NCI-H2107 (cell line): ENCODE results near the gene UTP11.
"Not testable (repeated sequence)": the region's sequence is repeated elsewhere in the genome, so short reads cannot be mapped to it uniquely, and the experiment has no call there.

Experiments used
- DNase-seq: peaks from one replicate; lab custom pipeline; 2025; lab: John Stamatoyannopoulos, UW

UTP11 gene, protein sequence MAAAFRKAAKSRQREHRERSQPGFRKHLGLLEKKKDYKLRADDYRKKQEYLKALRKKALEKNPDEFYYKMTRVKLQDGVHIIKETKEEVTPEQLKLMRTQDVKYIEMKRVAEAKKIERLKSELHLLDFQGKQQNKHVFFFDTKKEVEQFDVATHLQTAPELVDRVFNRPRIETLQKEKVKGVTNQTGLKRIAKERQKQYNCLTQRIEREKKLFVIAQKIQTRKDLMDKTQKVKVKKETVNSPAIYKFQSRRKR

DNA sequence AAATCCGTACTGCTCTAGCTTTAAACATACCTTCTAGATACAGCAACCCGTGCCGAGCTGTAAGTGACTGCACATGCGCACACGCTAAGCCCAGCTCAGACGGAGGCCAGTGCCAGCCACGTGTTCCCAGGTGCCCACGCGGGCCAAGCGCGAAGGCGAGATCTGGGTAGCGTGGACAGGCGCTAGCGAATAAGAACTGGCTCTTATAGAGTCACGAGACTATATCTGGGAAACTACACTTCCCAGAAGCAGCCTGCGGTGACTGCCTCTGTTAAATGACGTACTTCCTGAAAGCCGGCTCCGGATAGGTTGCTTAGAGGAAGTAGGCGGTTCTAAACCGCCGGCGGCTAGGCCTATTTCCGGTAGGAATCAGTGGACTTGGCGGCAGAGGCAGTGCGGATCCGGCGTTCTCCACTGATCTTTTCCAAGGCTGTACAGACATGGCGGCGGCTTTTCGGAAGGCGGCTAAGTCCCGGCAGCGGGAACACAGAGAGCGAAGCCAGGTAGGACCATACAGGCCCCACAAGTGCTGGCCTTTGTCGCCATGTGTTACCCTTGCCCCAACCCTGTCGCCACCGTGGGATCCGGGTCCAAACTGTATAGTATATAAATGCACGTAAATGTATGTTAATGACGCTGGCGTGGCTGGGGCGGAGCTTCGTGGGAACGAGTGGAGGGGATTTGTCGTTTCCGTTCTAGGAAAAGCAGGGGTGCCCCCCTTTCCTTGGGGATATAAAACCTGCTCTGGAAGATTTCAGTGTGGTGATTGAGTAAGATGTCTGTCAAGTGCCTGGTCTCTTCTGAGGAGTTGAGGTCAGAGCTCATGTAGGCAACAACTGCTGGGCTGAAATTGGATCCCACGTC lies at the start of gene UTP11:
Gene UTP11 (plus strand): TSS at position 372 of the 864 bp plus-strand sequence. CDS start 69 bp downstream, at position 441.
- peak; percentile 93 for DNase-seq

DNA sequence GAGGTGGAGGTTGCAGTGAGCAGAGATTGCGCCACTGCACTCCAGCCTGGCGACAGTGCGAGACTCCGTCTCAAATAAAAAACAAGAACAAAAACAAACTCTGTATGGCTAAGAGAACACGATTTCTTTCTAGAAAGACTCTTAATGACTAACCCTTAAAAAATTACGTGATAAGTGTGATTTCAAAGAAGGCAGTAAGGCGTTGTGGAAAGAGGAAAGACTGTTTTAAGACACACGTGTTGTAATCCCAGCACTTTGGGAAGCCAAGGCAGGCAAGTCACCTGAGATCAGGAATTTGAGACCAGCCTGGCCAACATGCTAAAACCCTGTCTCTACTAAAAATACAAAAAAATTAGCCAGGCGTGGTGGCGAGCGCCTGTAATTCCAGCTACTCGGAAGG lies 48.4 kb upstream of the UTP11 start:
- not testable (repeated sequence) for DNase-seq

DNA sequence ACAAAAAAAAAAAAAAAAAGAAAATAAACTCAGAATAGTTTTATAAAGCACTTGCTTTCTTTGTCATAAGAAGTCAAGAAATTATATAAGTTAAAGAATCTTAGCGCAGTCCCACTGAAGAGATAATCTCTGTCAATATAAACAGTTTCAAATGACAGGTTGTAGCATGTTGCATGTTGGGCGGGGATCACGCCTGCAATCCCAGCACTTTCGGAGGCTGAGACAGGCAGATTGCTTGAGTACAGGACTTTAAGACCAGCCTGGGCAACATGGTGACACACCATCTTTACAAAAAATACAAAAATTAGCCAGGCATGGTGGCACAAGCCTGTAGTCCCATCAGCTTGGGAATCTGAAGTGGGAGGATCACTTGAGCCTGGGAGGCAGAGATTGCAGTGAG lies 47.2 kb upstream of the UTP11 start:
- no peak for DNase-seq

DNA sequence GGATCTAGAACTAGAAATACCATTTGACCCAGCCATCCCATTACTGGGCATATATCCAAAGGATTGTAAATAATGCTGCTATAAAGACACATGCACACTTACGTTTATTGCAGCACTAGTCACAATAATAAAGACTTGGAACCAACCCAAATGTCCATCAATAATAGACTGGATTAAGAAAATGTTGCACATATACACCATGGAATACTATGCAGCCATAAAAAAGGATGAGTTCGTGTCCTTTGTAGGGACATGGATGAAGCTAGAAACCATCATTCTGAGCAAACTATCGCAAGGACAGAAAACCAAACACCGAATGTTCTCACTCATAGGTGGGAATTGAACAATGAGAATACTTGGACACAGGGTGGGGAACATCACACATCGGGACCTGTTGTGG lies 38.9 kb upstream of the UTP11 start:
- DNase-seq: not testable (repeated sequence)

DNA sequence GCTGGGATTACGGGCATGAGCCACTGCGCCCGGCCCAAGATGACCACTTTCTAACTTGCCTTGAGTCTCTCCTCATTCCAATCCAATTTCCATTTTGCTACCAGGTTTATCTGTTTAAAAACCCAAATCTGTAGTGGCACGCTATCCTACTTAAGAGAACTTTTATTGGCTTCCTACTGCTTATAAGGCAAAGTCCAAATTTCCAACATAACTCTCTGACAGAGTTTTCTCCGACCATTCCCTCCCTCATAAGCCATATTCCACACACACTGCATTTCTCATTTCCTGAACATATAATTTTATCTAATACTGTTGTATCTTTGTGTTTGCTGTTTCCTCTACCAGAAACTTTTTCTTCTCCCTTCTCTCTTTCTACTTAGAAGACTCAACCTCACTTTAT lies 38.0 kb upstream of the UTP11 start:
- DNase-seq: no peak

DNA sequence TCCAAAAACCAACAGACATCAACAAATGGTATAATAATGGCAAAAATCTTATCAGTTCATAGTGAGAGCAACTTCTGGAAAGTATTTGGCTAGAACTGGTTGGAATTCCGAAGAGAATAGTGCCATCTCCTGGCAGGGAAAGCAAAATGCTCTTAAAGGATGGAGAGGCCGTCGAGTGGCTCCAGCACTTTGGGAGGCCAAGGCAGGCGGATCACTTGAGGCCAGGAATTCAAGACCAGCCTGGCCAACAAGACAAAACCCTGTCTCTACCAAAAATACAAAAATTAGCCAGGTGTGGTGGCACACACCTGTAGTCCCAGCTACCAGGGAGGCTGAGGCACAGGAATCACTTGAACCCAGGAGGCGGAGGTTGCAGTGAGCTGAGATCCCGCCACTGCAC lies 37.5 kb upstream of the UTP11 start:
- peak; percentile 6 for DNase-seq

DNA sequence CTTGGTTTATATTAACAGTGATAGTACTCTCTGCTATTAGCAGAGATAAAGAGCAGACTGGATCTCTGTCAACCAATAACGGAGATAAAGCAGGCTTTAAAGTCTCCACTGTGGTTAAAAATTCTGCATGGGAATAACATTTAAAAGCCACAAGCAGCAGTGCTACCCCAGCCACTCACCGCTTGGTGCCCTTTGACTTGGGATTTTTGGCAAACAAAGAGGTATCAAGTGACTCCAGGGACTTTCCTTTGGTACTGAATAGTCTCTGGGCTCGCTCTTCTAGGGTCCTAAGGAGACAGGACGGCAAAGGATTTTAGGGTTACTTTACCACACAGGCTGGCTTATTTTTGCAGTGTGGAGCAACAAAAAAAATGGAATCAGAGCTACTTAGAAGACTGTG lies 34.0 kb upstream of the UTP11 start:
- no peak for DNase-seq

DNA sequence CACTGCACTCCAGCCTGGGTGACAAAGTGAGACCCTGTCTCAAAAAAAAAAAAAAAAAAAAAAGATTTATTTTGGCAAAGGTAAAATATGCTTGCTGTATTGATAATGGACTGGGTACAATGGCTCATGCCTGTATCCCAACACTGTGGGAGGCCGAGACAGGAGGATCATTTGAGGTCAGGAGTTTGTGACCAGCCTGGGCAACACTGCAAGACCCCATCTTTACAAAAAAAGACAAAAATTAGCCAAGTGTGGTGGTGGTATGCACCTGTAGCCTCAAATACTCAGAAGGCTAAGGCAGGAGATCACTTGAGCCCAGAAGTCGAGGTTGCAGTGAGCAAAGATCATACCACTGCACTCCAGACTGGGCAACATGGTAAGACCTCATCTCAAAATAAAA lies 29.0 kb upstream of the UTP11 start:
- DNase-seq: no peak

DNA sequence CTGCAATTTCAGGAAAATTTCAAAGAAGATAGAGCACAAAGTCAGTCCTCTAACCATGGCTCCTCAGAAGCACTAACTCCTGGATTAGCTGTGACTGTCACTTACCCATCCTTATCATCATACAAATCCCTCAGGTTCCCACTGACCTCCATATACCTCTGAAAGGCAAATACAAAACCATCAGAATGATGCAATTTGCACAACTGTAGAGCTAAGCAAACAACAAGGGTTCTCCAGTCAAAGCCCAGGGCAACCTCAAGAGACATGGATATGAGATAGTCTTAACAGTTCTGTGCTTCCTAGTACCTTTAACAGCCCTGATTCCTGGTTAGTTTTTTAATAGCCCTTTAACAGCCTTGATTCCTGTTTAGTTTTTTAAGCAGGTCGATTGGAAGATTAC lies 24.9 kb upstream of the UTP11 start:
- DNase-seq: no peak

DNA sequence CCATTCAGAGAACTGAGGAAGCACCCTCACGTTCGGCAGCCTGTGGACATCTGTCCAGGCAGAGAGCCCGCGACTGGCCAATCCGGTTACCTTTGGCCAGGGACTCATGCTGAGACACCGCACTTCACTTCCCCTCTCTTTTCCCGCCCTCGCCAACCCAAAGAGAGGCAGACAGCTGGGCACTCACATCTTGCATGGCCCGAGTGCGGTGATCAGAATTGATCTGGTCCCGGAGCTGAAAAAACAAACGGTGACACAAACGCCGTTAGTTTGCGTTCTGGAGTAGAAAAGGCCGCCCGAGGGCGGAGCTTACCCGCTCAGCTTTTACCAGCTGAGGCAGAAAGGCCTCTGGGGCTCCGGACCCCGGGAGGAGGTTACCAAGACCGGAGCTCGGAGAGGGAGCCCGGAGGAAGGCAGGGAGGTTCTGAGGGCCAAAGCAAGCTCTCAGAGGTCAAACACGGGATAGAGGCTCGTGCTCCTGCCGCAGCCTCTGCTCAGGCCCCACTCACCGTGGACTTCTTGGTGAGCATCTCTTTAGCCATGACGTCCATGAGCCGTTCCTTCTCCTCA lies 23.1 kb upstream of the UTP11 start:
- no peak for DNase-seq

DNA sequence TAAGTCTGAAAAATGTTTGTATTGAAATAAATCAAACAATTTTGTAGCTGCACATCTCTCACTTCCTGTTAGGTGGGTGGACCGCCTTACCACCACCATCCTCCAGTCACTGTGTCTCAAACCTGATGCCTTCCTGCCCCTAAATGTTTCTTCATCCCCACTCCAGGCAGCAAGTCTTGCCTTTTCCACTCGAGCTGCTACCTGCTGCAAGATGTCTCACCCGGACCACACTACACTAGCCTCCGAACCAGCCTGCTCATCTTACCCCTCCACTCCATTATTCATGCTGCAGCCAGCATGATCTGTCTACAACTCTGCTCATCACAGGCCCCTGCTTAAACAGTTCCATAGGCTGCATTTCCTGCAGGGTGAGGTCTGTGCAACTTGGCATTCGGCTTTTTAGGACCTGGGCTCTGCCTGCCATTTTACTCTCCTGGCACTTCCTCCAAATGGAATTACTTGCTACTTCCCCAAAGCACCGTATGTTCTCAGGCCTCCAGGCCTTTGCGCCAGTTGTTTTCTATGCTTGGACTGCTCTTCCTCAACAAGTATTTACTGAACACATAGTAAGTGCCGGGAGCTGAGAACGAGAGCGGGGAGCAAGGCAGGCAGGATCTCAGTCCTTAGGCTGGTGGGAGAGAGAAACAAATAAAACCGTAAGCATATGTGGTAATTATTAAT lies 17.5 kb upstream of the UTP11 start:
- DNase-seq: no peak

DNA sequence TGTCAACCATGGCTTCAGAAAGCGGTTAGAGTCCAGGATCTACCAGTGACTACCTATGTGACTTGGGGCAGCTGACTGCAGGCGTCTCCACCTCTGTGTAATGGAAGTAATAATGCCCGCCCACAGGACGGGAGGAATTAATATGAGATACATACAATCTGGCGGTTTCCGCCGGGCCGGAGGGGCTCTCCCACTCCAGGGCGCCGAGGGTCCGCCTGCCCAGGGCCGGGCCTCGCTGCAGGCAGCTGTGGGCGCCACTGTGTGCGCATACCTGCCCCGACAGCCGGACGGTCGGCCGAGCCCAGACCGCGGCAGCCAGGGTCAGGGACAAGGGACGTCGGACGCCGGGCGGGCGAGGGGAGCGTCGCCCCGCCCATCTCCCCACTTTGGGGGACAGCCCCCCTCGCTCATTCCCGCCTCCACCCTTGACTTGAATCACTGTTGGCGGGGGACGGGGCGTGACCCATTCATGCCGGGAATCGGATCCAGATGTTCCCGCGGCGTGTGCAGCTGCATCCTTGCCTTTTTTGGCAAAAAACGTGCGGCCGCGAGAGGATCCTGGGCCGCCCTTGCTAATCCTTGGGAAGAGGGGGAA lies 16.7 kb upstream of the UTP11 start:
- DNase-seq: no peak

DNA sequence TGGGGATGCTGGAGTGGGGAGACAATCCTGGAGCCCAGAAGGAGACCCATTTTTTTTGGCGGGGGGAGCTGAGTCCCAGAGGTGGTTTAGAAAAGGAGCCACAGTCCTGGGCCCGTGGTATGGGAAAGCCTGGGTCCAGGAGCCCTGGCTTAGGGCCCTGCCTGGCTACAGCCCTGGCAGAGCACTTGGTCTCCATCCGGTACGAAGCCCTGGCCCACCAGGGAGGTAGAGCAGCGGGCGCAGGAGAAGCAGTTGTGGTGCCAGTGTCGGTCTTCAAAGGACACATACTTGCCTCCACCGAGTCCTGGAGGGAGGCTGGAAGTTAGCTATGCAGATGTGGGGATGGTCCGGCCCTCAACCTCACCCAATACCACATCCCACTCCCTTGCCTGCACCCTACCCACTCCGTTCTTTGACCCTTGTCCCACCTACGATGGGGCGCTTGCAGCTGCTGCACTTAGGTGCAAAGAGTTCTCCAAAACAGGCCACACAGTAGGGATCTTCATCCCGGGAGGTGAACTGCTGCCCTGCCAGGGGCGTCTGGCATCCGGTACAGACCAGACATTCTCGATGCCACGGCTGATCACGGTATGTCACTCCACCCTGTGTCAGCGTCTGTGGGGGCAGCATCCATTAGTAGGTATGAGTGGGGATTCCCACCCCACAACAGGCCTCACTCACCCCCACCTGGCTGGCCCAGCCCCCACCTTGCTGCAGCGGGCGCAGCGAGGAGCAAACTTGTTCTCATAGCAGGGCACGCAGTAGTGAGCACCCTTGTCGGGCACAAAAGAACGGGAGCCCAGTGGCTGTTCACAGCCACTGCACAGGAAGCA lies 15.1 kb upstream of the UTP11 start:
- no peak for DNase-seq

DNA sequence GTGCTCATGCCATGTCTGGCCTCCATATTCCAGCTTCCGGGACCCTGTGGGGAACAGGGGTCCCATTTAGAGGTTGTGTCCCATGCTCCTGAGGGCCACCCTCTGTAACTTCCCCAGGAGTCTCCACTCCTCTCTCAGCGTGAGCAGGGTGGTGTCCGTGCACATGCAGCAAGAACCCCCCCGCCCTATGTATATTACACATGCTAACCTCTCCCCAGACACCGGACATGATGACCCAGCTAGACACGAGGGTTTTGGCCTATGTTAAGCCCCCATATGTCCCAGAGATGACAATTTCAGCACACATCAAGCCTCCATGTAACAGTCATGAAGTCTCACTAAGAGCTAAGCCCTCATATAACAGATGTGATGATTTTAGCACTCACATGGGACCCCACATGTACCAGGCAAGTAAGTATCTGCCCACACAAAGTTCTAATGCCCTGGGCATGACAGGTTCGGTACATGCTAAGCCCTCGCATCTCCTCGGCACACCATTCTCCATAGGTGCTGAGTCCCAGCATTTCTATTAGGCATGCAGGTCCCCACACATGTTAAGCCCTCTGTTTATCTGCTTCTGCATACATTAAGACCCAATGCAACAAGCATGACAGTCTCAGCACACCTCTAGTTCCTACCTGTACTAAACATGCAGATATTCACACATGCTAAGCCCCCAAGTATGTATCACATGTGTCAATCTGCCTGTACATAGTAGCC lies 14.3 kb upstream of the UTP11 start:
- no peak for DNase-seq

DNA sequence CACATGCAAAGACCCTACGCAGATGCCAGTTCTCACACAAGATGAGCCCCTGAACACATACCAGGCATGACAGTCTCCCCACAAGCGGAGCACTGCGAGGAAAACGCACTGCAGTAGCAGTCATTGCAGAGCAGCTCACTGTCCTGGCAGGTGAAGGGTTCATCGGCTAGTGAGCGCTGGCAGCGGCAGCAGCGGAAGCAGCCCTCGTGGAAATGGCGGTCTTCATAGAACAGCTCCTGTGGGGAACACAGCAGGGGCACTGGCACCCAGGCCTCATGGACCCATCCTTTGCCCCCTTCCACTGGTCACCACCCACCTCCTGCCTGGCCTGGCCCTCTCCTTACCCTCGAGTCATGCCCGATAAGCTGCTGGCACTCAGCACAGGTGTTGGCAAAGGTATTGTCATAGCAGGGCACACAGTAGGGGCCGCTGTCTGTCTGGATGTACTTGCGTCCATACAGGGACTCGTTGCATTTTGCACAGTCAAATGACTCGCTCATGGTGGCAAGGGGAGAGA lies 13.6 kb upstream of the UTP11 start:
- no peak for DNase-seq

DNA sequence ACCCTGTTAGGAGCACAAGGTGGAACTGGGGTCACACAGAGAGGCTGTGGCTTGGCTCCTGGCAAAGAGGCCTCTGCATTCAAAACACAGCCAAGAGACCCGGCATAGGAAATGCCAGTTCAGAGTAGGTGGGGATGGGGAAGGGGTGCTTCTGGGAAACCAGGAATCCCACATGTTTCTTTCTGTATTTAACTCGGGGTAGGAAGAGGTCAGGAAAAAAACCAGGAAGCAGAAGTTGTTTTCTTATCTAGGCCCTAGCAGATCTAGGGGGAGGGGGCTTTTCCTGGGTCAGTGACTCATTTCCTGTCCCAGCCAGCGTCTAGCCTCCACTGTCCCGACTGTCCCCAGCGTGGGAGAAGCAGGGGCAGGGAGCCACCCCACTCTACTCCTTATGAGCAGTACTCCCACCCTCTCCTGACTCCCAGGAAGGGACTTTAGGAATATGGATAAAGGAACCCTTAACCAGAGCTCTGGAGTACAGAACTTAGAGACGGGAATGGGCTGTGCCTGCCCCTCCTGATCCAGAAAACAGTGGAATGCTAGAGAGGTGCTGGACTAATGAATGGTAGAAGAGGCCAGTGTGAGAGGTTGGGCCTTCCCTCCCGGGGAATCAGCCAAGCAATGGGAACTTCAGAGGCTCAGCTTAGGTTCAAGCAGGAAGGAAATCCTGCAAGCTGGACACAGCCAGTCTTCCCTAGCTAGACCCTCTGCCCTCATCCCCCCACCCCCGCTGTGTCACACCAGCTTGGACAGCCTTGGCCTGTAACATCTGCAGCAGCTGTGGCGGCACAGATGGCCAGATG lies 12.9 kb upstream of the UTP11 start:
- DNase-seq: no peak

DNA sequence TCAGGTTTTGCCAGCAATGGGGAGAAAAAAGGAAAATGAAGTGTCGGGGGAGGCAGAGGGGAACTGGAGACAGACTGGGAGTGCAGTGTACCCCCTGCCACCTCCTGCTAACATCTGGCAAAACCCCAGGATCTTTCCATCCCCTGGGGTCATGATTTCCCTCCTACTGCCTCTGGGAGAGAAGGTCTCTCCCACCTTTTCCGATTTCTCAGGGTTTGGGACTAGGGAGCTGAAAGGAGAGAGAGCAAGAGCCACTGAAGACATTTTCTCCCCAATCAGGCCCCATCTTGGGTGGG lies 12.4 kb upstream of the UTP11 start:
- DNase-seq: no peak

DNA sequence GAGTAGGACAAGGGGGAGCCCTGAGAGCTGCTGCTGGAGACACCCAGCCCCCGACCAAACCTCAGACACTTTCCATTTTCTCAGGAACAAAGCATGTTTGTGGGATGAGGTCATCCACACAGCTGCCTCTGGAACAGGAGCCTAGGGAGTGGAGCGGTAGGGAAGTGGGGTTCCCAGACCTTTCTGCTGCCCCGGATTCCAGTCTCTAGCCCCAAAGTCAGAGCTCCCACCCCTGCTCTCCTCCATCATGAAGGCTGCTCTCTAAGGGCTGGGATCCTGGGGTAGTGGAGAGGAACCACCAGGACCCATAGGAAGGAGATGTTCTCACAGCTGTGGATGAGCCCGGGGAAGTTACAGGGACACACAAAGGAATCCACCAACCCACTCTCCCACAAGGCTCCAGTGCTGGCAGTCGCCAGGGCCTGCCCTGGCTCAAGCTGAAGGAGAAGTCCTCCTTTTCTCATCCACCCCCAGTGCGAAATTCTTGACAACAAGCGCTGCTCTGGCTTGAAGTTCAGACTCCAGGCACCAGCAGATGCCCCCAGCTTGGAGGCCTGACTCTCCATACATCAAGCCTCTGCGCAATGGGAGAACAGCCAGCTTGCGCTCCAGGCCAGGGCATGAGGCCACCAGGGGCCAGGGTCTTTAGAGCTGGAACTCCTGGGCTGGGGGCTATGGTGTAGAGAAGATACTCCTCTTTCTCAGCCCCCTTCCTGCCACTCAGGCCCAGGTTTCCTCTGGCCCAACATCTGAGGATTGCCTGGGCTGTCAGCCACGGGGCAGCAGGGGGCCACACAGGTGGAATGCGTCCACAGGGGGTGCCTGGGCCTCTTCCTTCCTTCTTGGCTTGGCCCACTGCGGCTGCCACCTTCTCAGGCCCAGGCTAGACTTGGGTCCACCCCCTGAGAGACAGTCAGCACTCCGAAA lies 11.7 kb upstream of the UTP11 start:
- DNase-seq: no peak
